HG03108 (cell line): ENCODE data around the gene PCBP3.
"Not testable (repeated sequence)": the region's sequence is repeated elsewhere in the genome, so short reads cannot be mapped to it uniquely, and the experiment has no call there.

ENCODE experiments used
- ATAC-seq: cut with Tn5 transposase; IDR thresholded peaks from one replicate; pipeline ENCODE4 v1.9.1; 2021; ENCODE audit warnings: moderate library complexity; ENCODE audit not compliant: unreplicated experiment

The PCBP3 gene

GRCh38 chr21:45972716-45973474 is 329.4 kb downstream of the PCBP3 start:
- ATAC-seq: no peak

- no peak for ATAC-seq
Measured at GRCh38 chr21:45973475-45974072, 330.0 kb downstream of the PCBP3 start.

- no peak for ATAC-seq
Measured at GRCh38 chr21:45974073-45975019, 330.8 kb downstream of the PCBP3 start.

GRCh38 chr21:45975020-45975666 is 331.6 kb downstream of the PCBP3 start:
- ATAC-seq: no peak

GRCh38 chr21:45975667-45976409 is 332.3 kb downstream of the PCBP3 start:
- not testable (repeated sequence) for ATAC-seq

- ATAC-seq: no peak
Measured at GRCh38 chr21:45976701-45977311, 333.3 kb downstream of the PCBP3 start.

GRCh38 chr21:45977396-45977795 is 333.9 kb downstream of the PCBP3 start:
- no peak for ATAC-seq

GRCh38 chr21:45979141-45979631 is 335.7 kb downstream of the PCBP3 start:
- ATAC-seq: no peak

GRCh38 chr21:45979651-45980050 is 336.1 kb downstream of the PCBP3 start:
- ATAC-seq: no peak

- ATAC-seq: no peak
Measured at GRCh38 chr21:45980271-45980670, 336.7 kb downstream of the PCBP3 start.

GRCh38 chr21:45980697-45981096 is 337.2 kb downstream of the PCBP3 start:
- ATAC-seq: no peak

- no peak for ATAC-seq
Measured at GRCh38 chr21:45981151-45982091, 337.9 kb downstream of the PCBP3 start, which contains the start of gene COL6A1. Gene COL6A1 (plus strand): TSS chr21:45981770. CDS start chr21:45981851, 81 bp downstream.

GRCh38 chr21:45982092-45982757 is 338.7 kb downstream of the PCBP3 start:
- ATAC-seq: no peak

GRCh38 chr21:45982758-45983648 is 339.5 kb downstream of the PCBP3 start:
- no peak for ATAC-seq

- no peak for ATAC-seq
Measured at GRCh38 chr21:45983649-45983965, 340.1 kb downstream of the PCBP3 start.

- ATAC-seq: no peak
Measured at GRCh38 chr21:45983981-45984551, 340.5 kb downstream of the PCBP3 start.
